Lower leg skin (tissue), 4 donors: ENCODE data around the gene PHLDB3. TPM values are rescaled to one million over a fixed set of nuclear protein-coding genes. Genes with fewer than 3 reads are reported as not detected.

ENCODE experiments used
- DNase-seq, 2 donors: peaks; one replicate each; pipeline ENCODE4 v3.0.0-alpha.2; 2019; ENCODE audit warnings: low spot score in 2 of 2
- H3K4me3 ChIP-seq: fragments of 200-600 bp; sonication (generic); 2 replicates; pipeline ENCODE4 v1.5.1; 2017; ENCODE audit warnings: mild to moderate bottlenecking, low read depth; ENCODE audit not compliant: poor library complexity, severe bottlenecking
- POLR2A ChIP-seq, 2 donors: fragments of 450-650 bp; IDR thresholded peaks; one replicate each; pipeline ENCODE4 v1.6.1; 2016 to 2017; ENCODE audit warnings: antibody characterized with exemption in 2 of 2, mild to moderate bottlenecking in 1 of 2, moderate library complexity in 1 of 2
- WGBS, 2 donors: methylation state at CpG; one replicate each; pipeline ENCODE4 v1.1.5; 2018; 5-methylcytosine and 5-hydroxymethylcytosine counted together
- intact Hi-C: fragments of 100-400 bp; cut with DNase I; formaldehyde crosslinking; loops from one replicate; pipeline ENCODE4 v1.15.0; 2023; ENCODE audit warnings: low total_unique reads
- total RNA-seq, 4 donors: library from RNA; depleted of rRNA; stranded (reverse); fragments of >200 nt; gene quantifications; one replicate each; pipeline ENCODE4 v1.1.0, GENCODE V29; 2016
- TF ChIP-seq, protein P1 (sequence below), 3 donors: fragments of 450-650 bp; IDR thresholded peaks; one replicate each; pipeline ENCODE4 v1.5.1; 2016; ENCODE audit warnings: antibody characterized with exemption in 3 of 3, mild to moderate bottlenecking in 3 of 3, moderate library complexity in 2 of 3

The PHLDB3 gene
- total RNA-seq, 4 donors from 2014 or later: 86.9 to 136 (median 114) TPM

DNA sequence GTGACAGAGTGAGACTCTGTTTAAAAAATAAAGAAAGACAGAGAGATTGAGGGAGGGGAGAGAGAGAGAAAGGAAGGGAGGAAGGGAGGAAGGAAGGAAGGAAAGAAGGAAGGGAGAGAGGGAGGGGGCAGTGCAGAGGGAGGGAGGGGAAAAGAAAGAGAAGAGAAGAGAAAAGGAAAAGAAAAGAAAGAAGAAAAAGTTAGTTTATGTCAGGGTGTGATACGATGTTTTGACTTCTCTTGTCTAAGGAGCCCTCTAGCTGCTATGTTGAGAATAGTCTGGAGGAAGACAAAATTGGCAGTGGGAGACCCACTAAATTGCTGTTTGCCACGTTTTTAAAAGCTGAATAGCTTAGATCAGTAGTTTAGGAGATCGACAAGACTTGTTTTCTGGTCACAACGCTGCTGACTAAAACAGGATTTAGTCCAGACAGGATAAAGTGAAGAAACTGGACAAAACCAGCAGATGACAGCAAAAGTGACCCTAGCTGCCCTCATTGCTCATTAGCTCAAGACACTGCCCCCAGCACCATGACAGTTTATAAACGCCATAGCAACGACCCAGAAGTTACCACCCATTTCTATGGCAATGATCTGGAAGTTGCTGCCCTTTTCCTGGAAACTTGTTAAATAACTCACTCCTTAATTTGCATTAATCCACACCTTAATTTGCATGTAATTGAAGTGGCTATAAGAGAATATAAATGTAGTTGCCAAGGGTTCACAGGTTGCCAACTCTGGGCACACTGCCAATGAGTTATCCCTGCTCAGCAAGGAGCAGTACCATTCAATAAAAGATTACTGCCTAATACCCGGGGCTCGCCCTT lies 78.8 kb downstream of the PHLDB3 start:
- whole genome bisulfite sequencing, 2 donors: 12 to 20% methylated on average over 8 of the region's 8 CpGs
- DNase-seq: no peak
- no peak overlapping the region for H3K4me3 ChIP-seq
- TF ChIP-seq POLR2A (IDR thresholded peaks at IDR 0.05): no peak
- TF ChIP-seq, protein P1, sequence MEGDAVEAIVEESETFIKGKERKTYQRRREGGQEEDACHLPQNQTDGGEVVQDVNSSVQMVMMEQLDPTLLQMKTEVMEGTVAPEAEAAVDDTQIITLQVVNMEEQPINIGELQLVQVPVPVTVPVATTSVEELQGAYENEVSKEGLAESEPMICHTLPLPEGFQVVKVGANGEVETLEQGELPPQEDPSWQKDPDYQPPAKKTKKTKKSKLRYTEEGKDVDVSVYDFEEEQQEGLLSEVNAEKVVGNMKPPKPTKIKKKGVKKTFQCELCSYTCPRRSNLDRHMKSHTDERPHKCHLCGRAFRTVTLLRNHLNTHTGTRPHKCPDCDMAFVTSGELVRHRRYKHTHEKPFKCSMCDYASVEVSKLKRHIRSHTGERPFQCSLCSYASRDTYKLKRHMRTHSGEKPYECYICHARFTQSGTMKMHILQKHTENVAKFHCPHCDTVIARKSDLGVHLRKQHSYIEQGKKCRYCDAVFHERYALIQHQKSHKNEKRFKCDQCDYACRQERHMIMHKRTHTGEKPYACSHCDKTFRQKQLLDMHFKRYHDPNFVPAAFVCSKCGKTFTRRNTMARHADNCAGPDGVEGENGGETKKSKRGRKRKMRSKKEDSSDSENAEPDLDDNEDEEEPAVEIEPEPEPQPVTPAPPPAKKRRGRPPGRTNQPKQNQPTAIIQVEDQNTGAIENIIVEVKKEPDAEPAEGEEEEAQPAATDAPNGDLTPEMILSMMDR (IDR thresholded peaks at IDR 0.05): no peak
- intact Hi-C loops: no loop called here

Other genes with a start within 250 kb of the PHLDB3 start
- gene PSG9, start 235.2 kb downstream of the PHLDB3 start, total RNA-seq: not detected
- under 1 TPM in 3 of 4 donors, not detected in 1; 0.34 to 0.94 (median 0.63) TPM for gene CD177, start 151.1 kb downstream of the PHLDB3 start, total RNA-seq
- under 1 TPM in 1 of 4 donors, not detected in 3; 0.74 TPM for gene TEX101, start 89.9 kb downstream of the PHLDB3 start, total RNA-seq
- 100 to 1,000 TPM; 344 to 549 (median 466) TPM for gene LYPD3, start 39.1 kb downstream of the PHLDB3 start, total RNA-seq
- 10 to 100 TPM; 63.4 to 79.3 (median 72.8) TPM for gene ETHE1, start 22.5 kb upstream of the PHLDB3 start, total RNA-seq
- gene ZNF575, start 28.4 kb upstream of the PHLDB3 start, total RNA-seq: under 1 TPM in 3 of 4 donors, not detected in 1; 0.42 to 0.94 (median 0.88) TPM
- gene XRCC1, start 70.8 kb upstream of the PHLDB3 start, total RNA-seq: 10 to 100 TPM; 27.9 to 37.6 (median 31.5) TPM
- gene PINLYP, start 71.1 kb upstream of the PHLDB3 start, total RNA-seq: 10 to 100 TPM in 1 of 4 donors, 1 to 10 TPM in 2, under 1 TPM in 1; 0.99 to 16.4 (median 3.1) TPM
- 10 to 100 TPM; 17.4 to 38.9 (median 21.7) TPM for gene IRGQ, start 91.4 kb upstream of the PHLDB3 start, total RNA-seq
- gene ZNF576, start 91.8 kb upstream of the PHLDB3 start, total RNA-seq: 10 to 100 TPM in 3 of 4 donors, 1 to 10 TPM in 1; 4.8 to 16.8 (median 14.3) TPM
- under 1 TPM; 0.15 to 0.27 (median 0.17) TPM for gene SRRM5, start 107.3 kb upstream of the PHLDB3 start, total RNA-seq
- gene ZNF428, start 114.9 kb upstream of the PHLDB3 start, total RNA-seq: 10 to 100 TPM in 3 of 4 donors, 1 to 10 TPM in 1; 5.3 to 27.3 (median 15.1) TPM
- 10 to 100 TPM; 22.3 to 56.0 (median 29.6) TPM for gene CADM4, start 135.1 kb upstream of the PHLDB3 start, total RNA-seq
- 10 to 100 TPM in 1 of 4 donors, 1 to 10 TPM in 3; 4.1 to 11.1 (median 9.0) TPM for gene PLAUR, start 165.4 kb upstream of the PHLDB3 start, total RNA-seq
- not detected for gene IRGC, start 211.3 kb upstream of the PHLDB3 start, total RNA-seq